Panc1 (cell line): ENCODE data around the gene CD300LG. TPM values are rescaled to one million over a fixed set of nuclear protein-coding genes. Genes with fewer than 3 reads are reported as not detected.

Experiments
- ATAC-seq: fragments of 200-7000 bp; cut with Tn5 transposase; 2 replicates; pipeline ENCODE4 v1.9.1; 2020; ENCODE audit warnings: mild to moderate bottlenecking, moderate library complexity
- BruUV-seq: library from RNA; stranded (reverse); fragments of 400-500 nt; replicated peaks from 2 replicates; lab custom pipeline; 2021; lab: Mats Ljungman, UMichigan
- CTCF ChIA-PET: fragments of 300-600 bp; sonication (Branson Sonifier 250); formaldehyde crosslinking; loops from one replicate; lab custom pipeline; 2022; ENCODE audit warnings: antibody characterized with exemption; lab: Charles Lee
- POLR2A ChIA-PET: fragments of 300-600 bp; sonication (Branson Sonifier 250); formaldehyde crosslinking; loops from one replicate; lab custom pipeline; 2022; ENCODE audit warnings: antibody characterized with exemption; lab: Charles Lee
- DNase-seq: peaks from one replicate; pipeline ENCODE4 v3.0.0-alpha.2; 2010; ENCODE audit warnings: low read depth, low spot score
- H3K27ac ChIP-seq: 2 replicates; pipeline ENCODE4 v1.5.1; 2011; ENCODE audit warnings: mild to moderate bottlenecking, low read length, inconsistent platforms
- H3K27me3 ChIP-seq: fragments of 200-500 bp; sonication (Bioruptor generic); 2 replicates; pipeline ENCODE4 v1.6.0; 2014; ENCODE audit warnings: low read length, inconsistent platforms; ENCODE audit not compliant: control insufficient read depth, insufficient read depth
- H3K36me3 ChIP-seq: fragments of 200-500 bp; sonication (Bioruptor generic); 2 replicates; pipeline ENCODE4 v1.5.1; 2014; ENCODE audit warnings: inconsistent platforms, mild to moderate bottlenecking, low read length, moderate library complexity; ENCODE audit not compliant: control insufficient read depth, insufficient read depth
- H3K4me1 ChIP-seq: 2 replicates; pipeline ENCODE4 v1.5.1; 2011; ENCODE audit warnings: inconsistent platforms, mild to moderate bottlenecking, low read length, moderate library complexity; ENCODE audit not compliant: control insufficient read depth, insufficient read depth
- H3K4me3 ChIP-seq, 2 experiments: 2 replicates each; pipeline ENCODE4 v1.5.1; 2011 to 2012; ENCODE audit warnings: low read depth in 2 of 2, low read length in 2 of 2, mild to moderate bottlenecking in 2 of 2, inconsistent platforms in 1 of 2, moderate library complexity in 1 of 2
- H3K9me3 ChIP-seq: fragments of 200-500 bp; sonication (Bioruptor generic); 2 replicates; pipeline ENCODE4 v1.5.1; 2014; ENCODE audit warnings: low read depth, mild to moderate bottlenecking, inconsistent platforms, low read length, moderate library complexity; ENCODE audit not compliant: control insufficient read depth, insufficient read depth
- POLR2AphosphoS5 ChIP-seq: IDR thresholded peaks from 2 replicates; pipeline ENCODE4 v1.6.1; 2012; ENCODE audit warnings: mild to moderate bottlenecking, low read depth, low read length, moderate library complexity
- SIN3A ChIP-seq: IDR thresholded peaks from 2 replicates; pipeline ENCODE4 v1.6.1; 2012; ENCODE audit warnings: low read depth, mild to moderate bottlenecking, low read length, moderate library complexity, borderline replicate concordance; ENCODE audit not compliant: insufficient read depth
- TCF7L2 ChIP-seq: IDR thresholded peaks from 2 replicates; pipeline ENCODE4 v1.6.1; 2011; ENCODE audit warnings: mild to moderate bottlenecking, low read depth, low read length, inconsistent platforms
- in situ Hi-C: cut with HindIII; loops from 2 replicates; pipeline ENCODE4 v1.10.0; 2016; ENCODE audit warnings: low sequenced_read_pairs, low pct_unique_long_range_greater_than_20kb
- intact Hi-C: fragments of 100-400 bp; cut with micrococcal nuclease; formaldehyde crosslinking; loops from one replicate; pipeline ENCODE4 v1.10.0; 2022; ENCODE audit not compliant: unreplicated experiment
- total RNA-seq: library from RNA; stranded (reverse); gene quantifications from one replicate; pipeline ENCODE4 v1.2.1, GENCODE V29; 2021; ENCODE audit not compliant: unreplicated experiment
- TF ChIP-seq, protein P1 (sequence below), 2 experiments: IDR thresholded peaks; 2 replicates each; pipeline ENCODE4 v1.6.1; 2011 to 2012; ENCODE audit warnings: low read depth in 2 of 2, control low read depth in 1 of 2, low read length in 1 of 2, mild to moderate bottlenecking in 1 of 2, moderate library complexity in 1 of 2; ENCODE audit not compliant: insufficient read depth in 1 of 2
- TF ChIP-seq, protein P2 (sequence below): fragments of 450-650 bp; IDR thresholded peaks from 2 replicates; pipeline ENCODE4 v1.5.1; 2017; ENCODE audit warnings: mild to moderate bottlenecking

Gene CD300LG
- total RNA-seq, 1 experiment from 2014 or later = not detected

DNA sequence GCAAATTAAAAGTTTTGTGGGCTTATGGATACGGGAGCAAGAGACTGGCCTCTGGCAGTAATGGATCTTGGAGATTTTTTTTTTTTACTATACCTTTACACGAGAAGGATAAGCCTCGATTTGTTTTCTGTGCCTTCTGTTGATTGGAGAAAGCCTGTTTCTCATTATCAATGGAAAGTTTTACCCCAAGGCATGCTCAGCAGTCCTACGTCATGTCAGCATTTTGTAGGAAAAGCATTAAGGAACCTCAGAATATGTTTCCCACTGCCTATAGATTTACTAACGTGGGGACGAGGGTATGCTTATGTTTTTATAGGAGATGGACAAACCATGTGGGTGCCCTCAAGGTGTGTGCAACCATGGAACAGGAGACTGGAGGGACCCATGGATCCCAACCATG lies 26.8 kb downstream of the CD300LG start:
- BruUV-seq = no TSS peak
- CTCF ChIA-PET = no interaction called here
- no peak overlapping the region for H3K4me3 ChIP-seq

DNA sequence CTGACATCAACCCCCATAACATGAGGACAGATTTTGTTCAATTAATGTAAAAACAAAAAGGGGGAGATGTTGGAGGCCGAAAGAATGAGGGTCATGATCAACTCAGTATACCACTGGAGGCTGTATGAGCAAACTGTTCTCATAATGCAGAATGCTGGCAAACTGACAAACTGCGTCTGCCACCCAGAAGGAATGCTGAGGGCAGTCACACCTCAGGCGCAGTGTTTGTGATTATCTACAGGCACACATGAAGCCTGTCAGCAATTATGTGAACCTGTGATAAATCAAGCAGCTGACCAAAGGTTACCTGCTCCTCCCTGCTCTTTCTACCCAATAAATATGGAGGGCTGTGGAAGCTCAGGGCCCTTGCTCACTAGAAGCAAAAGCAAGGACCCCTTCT lies 27.3 kb downstream of the CD300LG start:
- in situ Hi-C loops (no loop called here), intact Hi-C loops (no loop called here)
- no peak overlapping the region for H3K4me3 ChIP-seq
- POLR2A ChIA-PET = no interaction called here
- DNase-seq (no peak), ATAC-seq (no peak)
- no peaks in the 10 kb centered on the region for H3K9me3 ChIP-seq
- no peaks in the 10 kb centered on the region for H3K27me3 ChIP-seq
- CTCF ChIA-PET = no interaction called here
- TF ChIP-seq TCF7L2 (no peak), SIN3A (no peak), POLR2AphosphoS5 (no peak)
- TF ChIP-seq, protein P1, sequence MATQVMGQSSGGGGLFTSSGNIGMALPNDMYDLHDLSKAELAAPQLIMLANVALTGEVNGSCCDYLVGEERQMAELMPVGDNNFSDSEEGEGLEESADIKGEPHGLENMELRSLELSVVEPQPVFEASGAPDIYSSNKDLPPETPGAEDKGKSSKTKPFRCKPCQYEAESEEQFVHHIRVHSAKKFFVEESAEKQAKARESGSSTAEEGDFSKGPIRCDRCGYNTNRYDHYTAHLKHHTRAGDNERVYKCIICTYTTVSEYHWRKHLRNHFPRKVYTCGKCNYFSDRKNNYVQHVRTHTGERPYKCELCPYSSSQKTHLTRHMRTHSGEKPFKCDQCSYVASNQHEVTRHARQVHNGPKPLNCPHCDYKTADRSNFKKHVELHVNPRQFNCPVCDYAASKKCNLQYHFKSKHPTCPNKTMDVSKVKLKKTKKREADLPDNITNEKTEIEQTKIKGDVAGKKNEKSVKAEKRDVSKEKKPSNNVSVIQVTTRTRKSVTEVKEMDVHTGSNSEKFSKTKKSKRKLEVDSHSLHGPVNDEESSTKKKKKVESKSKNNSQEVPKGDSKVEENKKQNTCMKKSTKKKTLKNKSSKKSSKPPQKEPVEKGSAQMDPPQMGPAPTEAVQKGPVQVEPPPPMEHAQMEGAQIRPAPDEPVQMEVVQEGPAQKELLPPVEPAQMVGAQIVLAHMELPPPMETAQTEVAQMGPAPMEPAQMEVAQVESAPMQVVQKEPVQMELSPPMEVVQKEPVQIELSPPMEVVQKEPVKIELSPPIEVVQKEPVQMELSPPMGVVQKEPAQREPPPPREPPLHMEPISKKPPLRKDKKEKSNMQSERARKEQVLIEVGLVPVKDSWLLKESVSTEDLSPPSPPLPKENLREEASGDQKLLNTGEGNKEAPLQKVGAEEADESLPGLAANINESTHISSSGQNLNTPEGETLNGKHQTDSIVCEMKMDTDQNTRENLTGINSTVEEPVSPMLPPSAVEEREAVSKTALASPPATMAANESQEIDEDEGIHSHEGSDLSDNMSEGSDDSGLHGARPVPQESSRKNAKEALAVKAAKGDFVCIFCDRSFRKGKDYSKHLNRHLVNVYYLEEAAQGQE (IDR thresholded peaks at IDR 0.05; ENCODE audit: insufficient read depth in 1 of 2, low read depth in 2 of 2, low read length in 1 of 2) = no peak
- TF ChIP-seq, protein P2, sequence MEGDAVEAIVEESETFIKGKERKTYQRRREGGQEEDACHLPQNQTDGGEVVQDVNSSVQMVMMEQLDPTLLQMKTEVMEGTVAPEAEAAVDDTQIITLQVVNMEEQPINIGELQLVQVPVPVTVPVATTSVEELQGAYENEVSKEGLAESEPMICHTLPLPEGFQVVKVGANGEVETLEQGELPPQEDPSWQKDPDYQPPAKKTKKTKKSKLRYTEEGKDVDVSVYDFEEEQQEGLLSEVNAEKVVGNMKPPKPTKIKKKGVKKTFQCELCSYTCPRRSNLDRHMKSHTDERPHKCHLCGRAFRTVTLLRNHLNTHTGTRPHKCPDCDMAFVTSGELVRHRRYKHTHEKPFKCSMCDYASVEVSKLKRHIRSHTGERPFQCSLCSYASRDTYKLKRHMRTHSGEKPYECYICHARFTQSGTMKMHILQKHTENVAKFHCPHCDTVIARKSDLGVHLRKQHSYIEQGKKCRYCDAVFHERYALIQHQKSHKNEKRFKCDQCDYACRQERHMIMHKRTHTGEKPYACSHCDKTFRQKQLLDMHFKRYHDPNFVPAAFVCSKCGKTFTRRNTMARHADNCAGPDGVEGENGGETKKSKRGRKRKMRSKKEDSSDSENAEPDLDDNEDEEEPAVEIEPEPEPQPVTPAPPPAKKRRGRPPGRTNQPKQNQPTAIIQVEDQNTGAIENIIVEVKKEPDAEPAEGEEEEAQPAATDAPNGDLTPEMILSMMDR = no peak
- no peaks in the 10 kb centered on the region for H3K36me3 ChIP-seq
- H3K4me1 ChIP-seq = 0 out of 2 replicates have a peak, but pooled peaks cover 4% of the 10 kb centered on the region
- no peak overlapping the region for H3K27ac ChIP-seq
- BruUV-seq = no TSS peak

More for the DNA sequence above, 26.8 kb downstream of the CD300LG start:
- ATAC-seq (no peak), DNase-seq (no peak)
- in situ Hi-C loops = no loop called here
- Histone ChIP-seq H3K36me3 (no peaks in the 10 kb centered on the region), H3K27ac (no peak overlapping the region), H3K9me3 (no peaks in the 10 kb centered on the region), H3K27me3 (no peaks in the 10 kb centered on the region), H3K4me1 (0 out of 2 replicates have a peak, but pooled peaks cover 4% of the 10 kb centered on the region)
- POLR2A ChIA-PET = no interaction called here
- intact Hi-C loops = no loop called here
- TF ChIP-seq, protein P1 (IDR thresholded peaks at IDR 0.05; ENCODE audit: insufficient read depth in 1 of 2, low read depth in 2 of 2, low read length in 1 of 2) = no peak
- no peak for TF ChIP-seq SIN3A
- TF ChIP-seq, protein P2 = no peak
- TF ChIP-seq POLR2AphosphoS5 = no peak
- TF ChIP-seq TCF7L2 = no peak
